Measurements from ENCODE around the gene ACSL3.

- TF ChIP-seq EZH2phosphoT487 (IDR thresholded peaks at IDR 0.05; ENCODE audit: insufficient read depth, low read depth) = no peak
- no peak for TF ChIP-seq EZH2 (IDR thresholded peaks at IDR 0.05; ENCODE audit: insufficient read depth, poor library complexity, severe bottlenecking)
These were observed 24.1 kb downstream of the ACSL3 start for GRCh38 chr2:222884805-222885424.

All from GM23248 (cell line).